Urothelium cell line (cell line): ENCODE data around the gene CD81.
"Not testable (repeated sequence)": the region's sequence is repeated elsewhere in the genome, so short reads cannot be mapped to it uniquely, and the experiment has no call there.

Experiments
- DNase-seq: peaks from one replicate; pipeline ENCODE4 v3.0.0; 2011; ENCODE audit warnings: low spot score, mixed read lengths
- FAIRE-seq: peaks from 2 replicates; lab custom pipeline; 2011; peaks lifted over from hg19 to GRCh38; lab: Jason Lieb, UNC

CD81 gene

GRCh38 chr11:2376751-2377451 is at the start of gene CD81:
Gene CD81 (plus strand): TSS chr11:2377310. CDS start chr11:2377550, 240 bp downstream.
- peak; percentile 80 for DNase-seq
- FAIRE-seq = no peak

GRCh38 chr11:2328021-2328420 is 49.1 kb upstream of the CD81 start:
- DNase-seq (no peak), FAIRE-seq (no peak)

- no peak for FAIRE-seq
- no peak for DNase-seq
Observed at GRCh38 chr11:2328656-2329354, 48.3 kb upstream of the CD81 start.

- FAIRE-seq = no peak
- DNase-seq = no peak
Observed at GRCh38 chr11:2329551-2329950, 47.6 kb upstream of the CD81 start.

GRCh38 chr11:2330696-2331095 is 46.4 kb upstream of the CD81 start:
- FAIRE-seq = no peak
- no peak for DNase-seq

- no peak for FAIRE-seq
- no peak for DNase-seq
Observed at GRCh38 chr11:2331404-2331803, 45.7 kb upstream of the CD81 start.

- not testable (repeated sequence) for FAIRE-seq, DNase-seq
Observed at GRCh38 chr11:2332569-2332968, 44.5 kb upstream of the CD81 start.

GRCh38 chr11:2333486-2334205 is 43.5 kb upstream of the CD81 start:
- not testable (repeated sequence) for DNase-seq, FAIRE-seq

GRCh38 chr11:2335286-2335685 is 41.8 kb upstream of the CD81 start:
- not testable (repeated sequence) for FAIRE-seq, DNase-seq

- not testable (repeated sequence) for DNase-seq, FAIRE-seq
Observed at GRCh38 chr11:2338760-2339159, 38.4 kb upstream of the CD81 start.

GRCh38 chr11:2342557-2342956 is 34.6 kb upstream of the CD81 start:
- FAIRE-seq (no peak), DNase-seq (no peak)

GRCh38 chr11:2342981-2343380 is 34.1 kb upstream of the CD81 start:
- no peak for FAIRE-seq
- no peak for DNase-seq

GRCh38 chr11:2343502-2343901 is 33.6 kb upstream of the CD81 start:
- DNase-seq = no peak
- FAIRE-seq = no peak

GRCh38 chr11:2345050-2345449 is 32.1 kb upstream of the CD81 start:
- DNase-seq (no peak), FAIRE-seq (no peak)

- no peak for FAIRE-seq
- no peak for DNase-seq
Observed at GRCh38 chr11:2346014-2346413, 31.1 kb upstream of the CD81 start.

GRCh38 chr11:2346586-2347307 is 30.4 kb upstream of the CD81 start:
- FAIRE-seq = no peak
- no peak for DNase-seq

GRCh38 chr11:2347308-2347830 is 29.7 kb upstream of the CD81 start:
- DNase-seq = no peak
- FAIRE-seq = no peak

GRCh38 chr11:2348986-2349385 is 28.1 kb upstream of the CD81 start:
- DNase-seq (no peak), FAIRE-seq (no peak)

GRCh38 chr11:2351701-2352100 is 25.4 kb upstream of the CD81 start:
- FAIRE-seq = no peak

GRCh38 chr11:2352420-2352819 is 24.7 kb upstream of the CD81 start:
- FAIRE-seq = no peak
- no peak for DNase-seq

More at GRCh38 chr11:2351701-2352100, 25.4 kb upstream of the CD81 start:
- DNase-seq = no peak
